Esophagus squamous epithelium (tissue), 5 donors: ENCODE results near the gene EGFL8. TPM values are rescaled to one million over a fixed set of nuclear protein-coding genes. Genes with fewer than 3 reads are reported as not detected.

Source experiments
- DNase-seq: peaks from one replicate; lab custom pipeline; 2025; lab: John Stamatoyannopoulos, UW
- H3K27ac ChIP-seq, 4 donors: fragments of 200-600 bp; sonication (generic); one replicate each; pipeline ENCODE4 v1.5.1; 2016 to 2019; ENCODE audit warnings: mild to moderate bottlenecking in 1 of 4
- H3K27me3 ChIP-seq, 4 donors: fragments of 200-600 bp; sonication (generic); 1 replicate in 3 of 4; 2 replicates in 1 of 4; pipeline versions ENCODE4 v1.5.1 to v1.6.0; 2017 to 2021; ENCODE audit warnings: antibody characterized with exemption in 1 of 4
- H3K36me3 ChIP-seq, 3 donors: fragments of 200-600 bp; sonication (generic); one replicate each; pipeline ENCODE4 v1.5.1; 2016 to 2019
- H3K4me1 ChIP-seq, 3 donors: fragments of 200-600 bp; sonication (generic); one replicate each; pipeline ENCODE4 v1.5.1; 2017 to 2019
- H3K4me3 ChIP-seq, 4 donors: fragments of 200-600 bp; sonication (generic); 1 replicate in 3 of 4; 2 replicates in 1 of 4; pipeline ENCODE4 v1.5.1; 2016 to 2019; ENCODE audit warnings: mild to moderate bottlenecking in 2 of 4, moderate library complexity in 1 of 4
- H3K9me3 ChIP-seq, 3 donors: fragments of 200-600 bp; sonication (generic); one replicate each; pipeline ENCODE4 v1.5.1; 2016 to 2019
- POLR2A ChIP-seq, 4 donors: fragments of 450-650 bp; IDR thresholded peaks; one replicate each; pipeline ENCODE4 v1.6.1; 2017; ENCODE audit warnings: antibody characterized with exemption in 4 of 4, mild to moderate bottlenecking in 4 of 4, moderate library complexity in 3 of 4
- WGBS, 2 donors: methylation state at CpG; one replicate each; pipeline ENCODE4 v1.1.5; 2018; 5-methylcytosine and 5-hydroxymethylcytosine counted together
- intact Hi-C: fragments of 100-400 bp; cut with DNase I; formaldehyde crosslinking; loops from one replicate; pipeline ENCODE4 v1.15.0; 2022
- total RNA-seq, 4 donors: library from RNA; depleted of rRNA; stranded (reverse); fragments of >200 nt; gene quantifications; one replicate each; pipeline ENCODE4 v1.1.0, GENCODE V29; 2016
- TF ChIP-seq, protein P1 (sequence below), 6 experiments: fragments of 450-650 bp in 4 of 6; fragments of 200-600 bp in 2 of 6; sonication (generic) in 2 of 6; IDR thresholded peaks; one replicate each; pipeline ENCODE4 v1.5.1; 2016 to 2019; ENCODE audit warnings: antibody characterized with exemption in 6 of 6, mild to moderate bottlenecking in 4 of 6, moderate library complexity in 4 of 6
- donor health status: DM: yes; HTN: yes; CAD: no.

The EGFL8 gene
- total RNA-seq, 4 donors from 2014 or later: 4.8 to 15.1 (median 8.2) TPM

- H3K4me1 ChIP-seq: peaks cover 10 to 29% (median 15%) of the 10 kb centered on the region in 3 donors
- no peak overlapping the region for H3K27ac ChIP-seq
- intact Hi-C loops: no loop called here
- H3K9me3 ChIP-seq: no peaks in the 10 kb centered on the region
- peaks cover 24 to 74% (median 30%) of the 10 kb centered on the region in 3 donors for H3K36me3 ChIP-seq
- no peaks in the 10 kb centered on the region for H3K27me3 ChIP-seq
- no peak for DNase-seq
- no peak overlapping the region for H3K4me3 ChIP-seq
- TF ChIP-seq, protein P1, sequence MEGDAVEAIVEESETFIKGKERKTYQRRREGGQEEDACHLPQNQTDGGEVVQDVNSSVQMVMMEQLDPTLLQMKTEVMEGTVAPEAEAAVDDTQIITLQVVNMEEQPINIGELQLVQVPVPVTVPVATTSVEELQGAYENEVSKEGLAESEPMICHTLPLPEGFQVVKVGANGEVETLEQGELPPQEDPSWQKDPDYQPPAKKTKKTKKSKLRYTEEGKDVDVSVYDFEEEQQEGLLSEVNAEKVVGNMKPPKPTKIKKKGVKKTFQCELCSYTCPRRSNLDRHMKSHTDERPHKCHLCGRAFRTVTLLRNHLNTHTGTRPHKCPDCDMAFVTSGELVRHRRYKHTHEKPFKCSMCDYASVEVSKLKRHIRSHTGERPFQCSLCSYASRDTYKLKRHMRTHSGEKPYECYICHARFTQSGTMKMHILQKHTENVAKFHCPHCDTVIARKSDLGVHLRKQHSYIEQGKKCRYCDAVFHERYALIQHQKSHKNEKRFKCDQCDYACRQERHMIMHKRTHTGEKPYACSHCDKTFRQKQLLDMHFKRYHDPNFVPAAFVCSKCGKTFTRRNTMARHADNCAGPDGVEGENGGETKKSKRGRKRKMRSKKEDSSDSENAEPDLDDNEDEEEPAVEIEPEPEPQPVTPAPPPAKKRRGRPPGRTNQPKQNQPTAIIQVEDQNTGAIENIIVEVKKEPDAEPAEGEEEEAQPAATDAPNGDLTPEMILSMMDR (IDR thresholded peaks at IDR 0.05): no peak
- no peak for TF ChIP-seq POLR2A (IDR thresholded peaks at IDR 0.05)
Measured at GRCh38 chr6:32158052-32158451, 6.3 kb upstream of the EGFL8 start.

GRCh38 chr6:32163559-32164258 lies 686 bp upstream of the EGFL8 start:
- Histone ChIP-seq H3K36me3 (peaks cover 10 to 98% (median 26%) of the 10 kb centered on the region in 3 donors), H3K27ac (peak overlapping the region; percentile 1 to 53 (median 48)), H3K27me3 (no peaks in the 10 kb centered on the region), H3K9me3 (no peaks in the 10 kb centered on the region), H3K4me3 (no peak overlapping the region), H3K4me1 (peaks cover 0 to 6% (median 0%) of the 10 kb centered on the region in 3 donors)
- TF ChIP-seq POLR2A (IDR thresholded peaks at IDR 0.05): no peak
- TF ChIP-seq, protein P1 (IDR thresholded peaks at IDR 0.05): no peak
- DNase-seq: no peak
- WGBS, 2 donors: 78 to 86% methylated on average over 2 to 4 of the region's 7 CpGs
- intact Hi-C loops: no loop called here

DNA sequence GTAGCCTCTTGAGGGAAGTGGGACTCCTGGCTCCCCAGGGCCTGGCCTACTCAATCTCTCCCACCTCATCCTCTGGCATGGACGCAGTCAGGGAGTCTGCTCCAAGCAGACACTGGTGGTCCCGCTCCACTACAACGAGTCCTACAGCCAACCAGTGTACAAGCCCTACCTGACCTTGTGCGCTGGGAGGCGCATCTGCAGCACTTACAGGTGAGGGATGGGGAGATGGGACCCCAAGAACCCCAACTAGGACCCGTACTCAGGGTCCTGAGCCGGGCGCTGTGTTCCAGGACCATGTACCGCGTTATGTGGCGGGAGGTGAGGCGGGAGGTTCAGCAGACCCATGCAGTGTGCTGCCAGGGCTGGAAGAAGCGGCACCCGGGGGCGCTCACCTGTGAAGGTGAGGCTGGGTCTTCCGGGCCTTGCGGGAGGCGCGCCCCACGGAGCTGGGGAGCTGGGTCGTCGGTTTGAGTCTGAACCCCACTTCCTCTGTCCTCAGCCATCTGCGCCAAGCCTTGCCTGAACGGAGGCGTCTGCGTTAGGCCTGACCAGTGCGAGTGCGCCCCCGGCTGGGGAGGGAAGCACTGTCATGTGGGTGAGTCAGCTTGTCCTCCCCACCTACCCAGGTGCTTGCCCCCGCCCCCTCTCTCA lies 2.1 kb downstream of the EGFL8 start:
- H3K4me1 ChIP-seq: peaks cover 0 to 6% (median 0%) of the 10 kb centered on the region in 3 donors
- no peak for DNase-seq
- intact Hi-C loops: no loop called here
- no peaks in the 10 kb centered on the region for H3K9me3 ChIP-seq
- peak overlapping the region in 3 of 4 donors; percentile 2 to 28 (median 18) for H3K27ac ChIP-seq
- no peak overlapping the region for H3K4me3 ChIP-seq
- WGBS, 2 donors: 83 to 84% methylated on average over 8 to 19 of the region's 30 CpGs
- TF ChIP-seq, protein P1 (IDR thresholded peaks at IDR 0.05): no peak
- no peak for TF ChIP-seq POLR2A (IDR thresholded peaks at IDR 0.05)
- peaks cover 12 to 100% (median 39%) of the 10 kb centered on the region in 3 donors for H3K36me3 ChIP-seq
- no peaks in the 10 kb centered on the region for H3K27me3 ChIP-seq

DNA sequence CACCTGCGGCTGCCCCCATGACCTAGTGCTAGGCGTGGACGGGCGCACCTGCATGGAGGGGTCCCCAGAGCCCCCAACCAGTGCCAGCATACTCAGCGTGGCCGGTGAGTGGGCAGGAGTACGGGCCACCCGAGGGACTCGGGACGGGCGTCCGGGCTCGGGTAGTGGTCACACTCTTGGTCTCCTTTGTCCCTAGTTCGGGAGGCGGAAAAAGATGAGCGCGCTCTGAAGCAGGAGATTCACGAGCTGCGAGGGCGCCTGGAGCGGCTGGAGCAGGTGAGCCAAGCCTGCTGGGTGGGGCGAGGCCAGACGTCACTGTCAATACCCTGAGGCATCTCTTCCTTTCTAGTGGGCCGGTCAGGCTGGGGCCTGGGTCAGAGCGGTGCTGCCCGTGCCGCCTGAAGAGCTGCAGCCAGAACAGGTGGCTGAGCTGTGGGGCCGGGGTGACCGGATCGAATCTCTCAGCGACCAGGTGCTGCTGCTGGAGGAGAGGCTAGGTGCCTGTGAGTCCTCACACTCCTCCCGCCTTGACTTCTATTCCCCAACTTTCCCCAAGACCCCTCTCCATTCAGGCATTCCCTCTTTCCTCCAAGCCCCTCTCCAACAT lies 2.9 kb downstream of the EGFL8 start:
- Histone ChIP-seq H3K9me3 (no peaks in the 10 kb centered on the region), H3K4me3 (no peak overlapping the region), H3K36me3 (peaks cover 12 to 94% (median 39%) of the 10 kb centered on the region in 3 donors), H3K27ac (peak overlapping the region in 2 of 4 donors; percentile 14 to 18), H3K4me1 (peaks cover 0 to 6% (median 0%) of the 10 kb centered on the region in 3 donors), H3K27me3 (no peaks in the 10 kb centered on the region)
- no peak for DNase-seq
- intact Hi-C loops: no loop called here
- WGBS, 2 donors: 71 to 84% methylated on average over 4 to 11 of the region's 32 CpGs
- no peak for TF ChIP-seq POLR2A (IDR thresholded peaks at IDR 0.05)
- TF ChIP-seq, protein P1 (IDR thresholded peaks at IDR 0.05): no peak
